Esophagus squamous epithelium (tissue), 4 donors: ENCODE measurements around the gene TFCP2L1.

ENCODE experiments used
- POLR2A ChIP-seq, 4 donors: fragments of 450-650 bp; IDR thresholded peaks; one replicate each; pipeline ENCODE4 v1.6.1; 2017; ENCODE audit warnings: antibody characterized with exemption in 4 of 4, mild to moderate bottlenecking in 4 of 4, moderate library complexity in 3 of 4
- TF ChIP-seq, protein P1 (sequence below), 6 experiments: fragments of 450-650 bp in 4 of 6; fragments of 200-600 bp in 2 of 6; sonication (generic) in 2 of 6; IDR thresholded peaks; one replicate each; pipeline ENCODE4 v1.5.1; 2016 to 2019; ENCODE audit warnings: antibody characterized with exemption in 6 of 6, mild to moderate bottlenecking in 4 of 6, moderate library complexity in 4 of 6

DNA sequence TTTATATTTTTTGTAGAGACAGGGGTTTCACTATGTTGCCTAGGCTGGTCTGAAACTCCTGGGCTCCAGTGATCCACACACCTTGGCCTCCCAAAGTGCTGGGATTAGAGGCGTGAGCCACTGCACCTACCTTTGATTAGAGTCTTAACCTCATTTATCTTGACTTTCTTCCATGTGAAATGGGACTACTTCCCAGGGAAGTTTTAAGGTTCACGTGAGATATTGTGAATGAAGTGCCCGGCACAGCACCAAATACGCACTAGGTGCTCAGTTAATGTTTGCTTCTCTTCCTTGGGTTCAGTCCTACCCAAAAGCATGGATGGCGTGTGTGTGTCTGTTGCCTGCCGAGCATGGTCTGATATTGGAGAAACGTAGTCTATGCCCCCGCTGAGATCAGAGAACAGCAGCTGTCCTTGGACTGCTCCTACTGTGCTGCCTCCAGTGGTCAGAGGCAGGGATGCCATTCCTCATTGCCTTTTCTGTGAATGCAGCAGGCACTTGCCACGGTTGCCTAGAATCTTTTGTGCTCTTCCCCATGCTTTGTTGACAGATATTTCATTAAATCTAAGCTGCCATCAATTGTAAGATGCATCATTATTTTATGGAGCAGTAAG is 12.3 kb upstream of the TFCP2L1 start:
- TF ChIP-seq, protein P1, sequence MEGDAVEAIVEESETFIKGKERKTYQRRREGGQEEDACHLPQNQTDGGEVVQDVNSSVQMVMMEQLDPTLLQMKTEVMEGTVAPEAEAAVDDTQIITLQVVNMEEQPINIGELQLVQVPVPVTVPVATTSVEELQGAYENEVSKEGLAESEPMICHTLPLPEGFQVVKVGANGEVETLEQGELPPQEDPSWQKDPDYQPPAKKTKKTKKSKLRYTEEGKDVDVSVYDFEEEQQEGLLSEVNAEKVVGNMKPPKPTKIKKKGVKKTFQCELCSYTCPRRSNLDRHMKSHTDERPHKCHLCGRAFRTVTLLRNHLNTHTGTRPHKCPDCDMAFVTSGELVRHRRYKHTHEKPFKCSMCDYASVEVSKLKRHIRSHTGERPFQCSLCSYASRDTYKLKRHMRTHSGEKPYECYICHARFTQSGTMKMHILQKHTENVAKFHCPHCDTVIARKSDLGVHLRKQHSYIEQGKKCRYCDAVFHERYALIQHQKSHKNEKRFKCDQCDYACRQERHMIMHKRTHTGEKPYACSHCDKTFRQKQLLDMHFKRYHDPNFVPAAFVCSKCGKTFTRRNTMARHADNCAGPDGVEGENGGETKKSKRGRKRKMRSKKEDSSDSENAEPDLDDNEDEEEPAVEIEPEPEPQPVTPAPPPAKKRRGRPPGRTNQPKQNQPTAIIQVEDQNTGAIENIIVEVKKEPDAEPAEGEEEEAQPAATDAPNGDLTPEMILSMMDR (IDR thresholded peaks at IDR 0.05), result peak in 4 of 6 experiments; percentile 38 to 67 (median 44)
- no peak for TF ChIP-seq POLR2A (IDR thresholded peaks at IDR 0.05)
